Esophagus muscularis mucosa (tissue), 3 donors: ENCODE results near the gene LDHD.

Source experiments
- POLR2A ChIP-seq: fragments of 450-650 bp; IDR thresholded peaks from one replicate; pipeline ENCODE4 v1.6.1; 2017; ENCODE audit warnings: antibody characterized with exemption, moderate library complexity, mild to moderate bottlenecking, low read depth
- TF ChIP-seq, protein P1 (sequence below), 3 experiments: fragments of 200-600 bp in 2 of 3; fragments of 450-650 bp in 1 of 3; sonication (generic) in 2 of 3; IDR thresholded peaks; one replicate each; pipeline ENCODE4 v1.5.1; 2017 to 2019; ENCODE audit warnings: antibody characterized with exemption in 3 of 3, mild to moderate bottlenecking in 2 of 3, moderate library complexity in 1 of 3

DNA sequence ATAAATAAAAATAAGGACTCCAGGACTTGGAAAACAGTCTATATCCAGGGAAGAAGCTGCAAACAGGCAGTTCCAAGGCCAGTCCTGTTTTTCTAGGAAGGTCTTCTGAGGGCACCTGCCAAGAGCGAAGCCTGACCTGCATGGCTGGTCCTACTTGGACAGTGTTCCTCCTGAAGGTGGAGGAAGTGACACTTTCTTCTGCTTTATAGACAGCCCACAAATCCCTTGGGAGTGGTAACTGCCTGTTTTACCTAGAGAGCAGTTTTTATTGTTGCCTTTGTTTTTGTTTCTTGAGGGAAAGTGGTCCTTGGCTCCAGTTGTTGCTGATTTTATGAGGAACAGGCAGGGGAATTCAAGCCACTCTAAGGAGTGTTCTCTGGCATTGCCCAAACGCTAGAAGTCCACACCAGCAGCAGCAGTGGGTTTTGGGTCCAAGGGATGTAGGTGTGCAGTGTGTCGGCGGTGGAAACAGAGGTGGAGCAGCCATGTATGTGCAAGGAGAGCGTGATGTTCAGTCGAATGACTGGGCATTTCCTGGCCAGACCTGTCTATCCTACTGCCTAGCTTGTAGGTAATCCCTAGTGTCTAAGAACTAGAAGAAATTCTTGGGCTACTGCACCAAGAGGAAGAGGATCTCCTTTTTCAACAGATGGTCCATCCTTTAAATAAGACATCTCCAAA lies 35.3 kb downstream of the LDHD start:
- TF ChIP-seq POLR2A = no peak
- TF ChIP-seq, protein P1, sequence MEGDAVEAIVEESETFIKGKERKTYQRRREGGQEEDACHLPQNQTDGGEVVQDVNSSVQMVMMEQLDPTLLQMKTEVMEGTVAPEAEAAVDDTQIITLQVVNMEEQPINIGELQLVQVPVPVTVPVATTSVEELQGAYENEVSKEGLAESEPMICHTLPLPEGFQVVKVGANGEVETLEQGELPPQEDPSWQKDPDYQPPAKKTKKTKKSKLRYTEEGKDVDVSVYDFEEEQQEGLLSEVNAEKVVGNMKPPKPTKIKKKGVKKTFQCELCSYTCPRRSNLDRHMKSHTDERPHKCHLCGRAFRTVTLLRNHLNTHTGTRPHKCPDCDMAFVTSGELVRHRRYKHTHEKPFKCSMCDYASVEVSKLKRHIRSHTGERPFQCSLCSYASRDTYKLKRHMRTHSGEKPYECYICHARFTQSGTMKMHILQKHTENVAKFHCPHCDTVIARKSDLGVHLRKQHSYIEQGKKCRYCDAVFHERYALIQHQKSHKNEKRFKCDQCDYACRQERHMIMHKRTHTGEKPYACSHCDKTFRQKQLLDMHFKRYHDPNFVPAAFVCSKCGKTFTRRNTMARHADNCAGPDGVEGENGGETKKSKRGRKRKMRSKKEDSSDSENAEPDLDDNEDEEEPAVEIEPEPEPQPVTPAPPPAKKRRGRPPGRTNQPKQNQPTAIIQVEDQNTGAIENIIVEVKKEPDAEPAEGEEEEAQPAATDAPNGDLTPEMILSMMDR (IDR thresholded peaks at IDR 0.05) = no peak
